HepG2 (cell line): ENCODE data around the gene DDC. TPM values are rescaled to one million over a fixed set of nuclear protein-coding genes. Genes with fewer than 3 reads are reported as not detected.

Experiments
- ARNT ChIP-seq: fragments of 450-650 bp; IDR thresholded peaks from 2 replicates; pipeline ENCODE4 v1.6.1; 2017
- BCL6 ChIP-seq: IDR thresholded peaks from 2 replicates; pipeline ENCODE4 v1.6.1; 2016; ENCODE audit warnings: missing genetic modification reagents, missing compliant biosample characterization
- CHD4 ChIP-seq: fragments of 200-600 bp; sonication (generic); IDR thresholded peaks from 2 replicates; pipeline ENCODE4 v1.7.0; 2017; ENCODE audit warnings: mild to moderate bottlenecking, low read length, borderline replicate concordance
- GRHL1 ChIP-seq: sonication (generic); formaldehyde crosslinking; conservative IDR thresholded peaks from 2 replicates; pipeline ENCODE4 v1.8.0; 2022; ENCODE audit warnings: missing genetic modification reagents
- HNF4A ChIP-seq: sonication (generic); formaldehyde crosslinking; IDR thresholded peaks from 2 replicates; pipeline ENCODE4 v1.4.0; 2020; ENCODE audit warnings: missing genetic modification reagents
- HNF4G ChIP-seq, 2 experiments: sonication (generic) in 1 of 2; formaldehyde crosslinking in 1 of 2; IDR thresholded peaks; 2 replicates each; pipeline versions ENCODE4 v1.4.0 to v1.6.1; 2011 to 2020; ENCODE audit warnings: borderline replicate concordance in 2 of 2, low read depth in 2 of 2, mild to moderate bottlenecking in 2 of 2, low read length in 1 of 2, missing genetic modification reagents in 1 of 2, moderate library complexity in 1 of 2
- SNAPC5 ChIP-seq: sonication (generic); formaldehyde crosslinking; IDR thresholded peaks from 2 replicates; pipeline ENCODE4 v1.8.1; 2023; ENCODE audit warnings: mild to moderate bottlenecking, missing genetic modification reagents, borderline replicate concordance
- SRSF4 ChIP-seq: fragments of 200-400 bp; formaldehyde crosslinking; IDR thresholded peaks from one replicate; pipeline ENCODE4 v1.6.1; 2018; ENCODE audit warnings: mild to moderate bottlenecking, low read depth, low read length, moderate library complexity; ENCODE audit not compliant: poor library complexity, severe bottlenecking
- TBX2 ChIP-seq: sonication (generic); formaldehyde crosslinking; IDR thresholded peaks from 2 replicates; pipeline ENCODE4 v1.5.0; 2020; ENCODE audit warnings: missing genetic modification reagents, mild to moderate bottlenecking, borderline replicate concordance
- TBX3 ChIP-seq: fragments of 450-650 bp; IDR thresholded peaks from 2 replicates; pipeline ENCODE4 v1.6.1; 2017; ENCODE audit warnings: antibody characterized with exemption, mild to moderate bottlenecking, inconsistent platforms, borderline replicate concordance
- ZNF121 ChIP-seq: sonication (generic); formaldehyde crosslinking; IDR thresholded peaks from 2 replicates; pipeline ENCODE4 v1.5.0; 2020; ENCODE audit warnings: mild to moderate bottlenecking, missing genetic modification reagents
- ZNF136 ChIP-seq: sonication (generic); formaldehyde crosslinking; IDR thresholded peaks from 2 replicates; pipeline ENCODE4 v1.8.1; 2022; ENCODE audit warnings: low read depth, mild to moderate bottlenecking, moderate library complexity, missing genetic modification reagents
- ZNF143 ChIP-seq: sonication (generic); formaldehyde crosslinking; IDR thresholded peaks from 2 replicates; pipeline ENCODE4 v1.4.0; 2020; ENCODE audit warnings: missing genetic modification reagents
- ZNF253 ChIP-seq: sonication (generic); formaldehyde crosslinking; IDR thresholded peaks from 2 replicates; pipeline ENCODE4 v1.8.0; 2022; ENCODE audit warnings: mild to moderate bottlenecking, missing genetic modification reagents, borderline replicate concordance
- ZNF331 ChIP-seq: sonication (generic); formaldehyde crosslinking; IDR thresholded peaks from 2 replicates; pipeline ENCODE4 v1.4.0; 2020; ENCODE audit warnings: missing genetic modification reagents
- ZNF350 ChIP-seq: sonication (generic); formaldehyde crosslinking; IDR thresholded peaks from 2 replicates; pipeline ENCODE4 v1.4.0; 2020; ENCODE audit warnings: mild to moderate bottlenecking, low read depth, missing genetic modification reagents, borderline replicate concordance
- ZNF501 ChIP-seq: sonication (generic); formaldehyde crosslinking; IDR thresholded peaks from 2 replicates; pipeline ENCODE4 v1.5.1; 2020; ENCODE audit warnings: mild to moderate bottlenecking, moderate library complexity, missing genetic modification reagents
- ZNF772 ChIP-seq: sonication (generic); formaldehyde crosslinking; IDR thresholded peaks from 2 replicates; pipeline ENCODE4 v1.5.0; 2020; ENCODE audit warnings: mild to moderate bottlenecking, missing genetic modification reagents
- ZNF878 ChIP-seq: sonication (generic); formaldehyde crosslinking; IDR thresholded peaks from 2 replicates; pipeline ENCODE4 v1.8.1; 2023; ENCODE audit warnings: mild to moderate bottlenecking, missing genetic modification reagents, moderate library complexity
- polyA plus RNA-seq, 8 experiments: library from polyadenylated mRNA; depleted of rRNA in 3 of 8; stranded (reverse) in 7 of 8; unstranded in 1 of 8; fragments of >200 nt; fragmentation: Illumina TruSeq in 4 of 8; extraction: Trizol in 4 of 8; gene quantifications; 2 replicates each; pipeline versions ENCODE4 v1.2.1 to v1.2.3, GENCODE V29; 2011 to 2016; ENCODE audit warnings: low read depth in 4 of 8, missing spikeins in 1 of 8, mixed read lengths in 1 of 8; ENCODE audit not compliant: insufficient read depth in 1 of 8
- total RNA-seq, 5 experiments: library from RNA; depleted of rRNA; stranded (reverse); fragments of >200 nt; fragmentation: Illumina TruSeq; extraction: Trizol; gene quantifications; 2 replicates each; pipeline ENCODE4 v1.2.3, GENCODE V29; 2016; ENCODE audit warnings: low read depth in 1 of 5
- TF ChIP-seq, protein P1 (sequence below): sonication (generic); formaldehyde crosslinking; IDR thresholded peaks from 2 replicates; pipeline ENCODE4 v1.8.1; 2022; ENCODE audit warnings: low read depth, mild to moderate bottlenecking, missing genetic modification reagents
- TF ChIP-seq, protein P2 (sequence below): sonication (generic); formaldehyde crosslinking; IDR thresholded peaks from 2 replicates; pipeline ENCODE4 v1.5.1; 2020; ENCODE audit warnings: missing genetic modification reagents, mild to moderate bottlenecking, borderline replicate concordance

The DDC gene
- total and polyA plus RNA-seq, 2 of the 13 experiments (the other 11 are each of a cell fraction or from before 2014, with no cell fraction given): 11.7 to 93.3 TPM

GRCh38 chr7:50528266-50529092 is 36.7 kb downstream of the DDC start (continued):
- TF ChIP-seq HNF4A (peak; percentile 85), ZNF501 (CRISPR knock-in tag) (peak; percentile 43; the same call in 1 of the 2 replicates), HNF4G (IDR thresholded peaks at IDR 0.05; ENCODE audit: borderline replicate concordance, low read depth, low read length) (peak; percentile 86), HNF4G (CRISPR knock-in tag; IDR thresholded peaks at IDR 0.05; ENCODE audit: borderline replicate concordance, low read depth) (no peak; the same call in 1 of the 2 replicates), ZNF143 (no peak), CHD4 (no peak), ZNF772 (CRISPR knock-in tag) (peak; percentile 51; the same call in 1 of the 2 replicates), TBX3 (no peak), ZNF331 (CRISPR knock-in tag) (peak; percentile 18; the same call in 1 of the 2 replicates), ZNF121 (0 out of 2 replicates have a peak, but pooled peaks have one; percentile 47), TBX2 (CRISPR knock-in tag) (no peak; the same call in 1 of the 2 replicates), SRSF4 (no peak), ZNF253 (CRISPR knock-in tag) (no peak), ARNT (no peak), SNAPC5 (no peak), ZNF350 (CRISPR knock-in tag) (no peak), GRHL1 (CRISPR knock-in tag) (no peak), ZNF878 (CRISPR knock-in tag) (no peak), ZNF136 (no peak), BCL6 (CRISPR knock-in tag) (peak; percentile 35)
- TF ChIP-seq, protein P1, sequence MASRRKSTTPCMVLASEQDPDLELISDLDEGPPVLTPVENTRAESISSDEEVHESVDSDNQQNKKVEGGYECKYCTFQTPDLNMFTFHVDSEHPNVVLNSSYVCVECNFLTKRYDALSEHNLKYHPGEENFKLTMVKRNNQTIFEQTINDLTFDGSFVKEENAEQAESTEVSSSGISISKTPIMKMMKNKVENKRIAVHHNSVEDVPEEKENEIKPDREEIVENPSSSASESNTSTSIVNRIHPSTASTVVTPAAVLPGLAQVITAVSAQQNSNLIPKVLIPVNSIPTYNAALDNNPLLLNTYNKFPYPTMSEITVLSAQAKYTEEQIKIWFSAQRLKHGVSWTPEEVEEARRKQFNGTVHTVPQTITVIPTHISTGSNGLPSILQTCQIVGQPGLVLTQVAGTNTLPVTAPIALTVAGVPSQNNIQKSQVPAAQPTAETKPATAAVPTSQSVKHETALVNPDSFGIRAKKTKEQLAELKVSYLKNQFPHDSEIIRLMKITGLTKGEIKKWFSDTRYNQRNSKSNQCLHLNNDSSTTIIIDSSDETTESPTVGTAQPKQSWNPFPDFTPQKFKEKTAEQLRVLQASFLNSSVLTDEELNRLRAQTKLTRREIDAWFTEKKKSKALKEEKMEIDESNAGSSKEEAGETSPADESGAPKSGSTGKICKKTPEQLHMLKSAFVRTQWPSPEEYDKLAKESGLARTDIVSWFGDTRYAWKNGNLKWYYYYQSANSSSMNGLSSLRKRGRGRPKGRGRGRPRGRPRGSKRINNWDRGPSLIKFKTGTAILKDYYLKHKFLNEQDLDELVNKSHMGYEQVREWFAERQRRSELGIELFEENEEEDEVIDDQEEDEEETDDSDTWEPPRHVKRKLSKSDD (CRISPR knock-in tag): no peak
- TF ChIP-seq, protein P2, sequence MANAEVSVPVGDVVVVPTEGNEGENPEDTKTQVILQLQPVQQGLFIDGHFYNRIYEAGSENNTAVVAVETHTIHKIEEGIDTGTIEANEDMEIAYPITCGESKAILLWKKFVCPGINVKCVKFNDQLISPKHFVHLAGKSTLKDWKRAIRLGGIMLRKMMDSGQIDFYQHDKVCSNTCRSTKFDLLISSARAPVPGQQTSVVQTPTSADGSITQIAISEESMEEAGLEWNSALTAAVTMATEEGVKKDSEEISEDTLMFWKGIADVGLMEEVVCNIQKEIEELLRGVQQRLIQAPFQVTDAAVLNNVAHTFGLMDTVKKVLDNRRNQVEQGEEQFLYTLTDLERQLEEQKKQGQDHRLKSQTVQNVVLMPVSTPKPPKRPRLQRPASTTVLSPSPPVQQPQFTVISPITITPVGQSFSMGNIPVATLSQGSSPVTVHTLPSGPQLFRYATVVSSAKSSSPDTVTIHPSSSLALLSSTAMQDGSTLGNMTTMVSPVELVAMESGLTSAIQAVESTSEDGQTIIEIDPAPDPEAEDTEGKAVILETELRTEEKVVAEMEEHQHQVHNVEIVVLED (CRISPR knock-in tag): 0 out of 2 replicates have a peak, but pooled peaks have one; percentile 17
